Mesodermal cell (in vitro differentiated cells): ENCODE results near the gene PIP5K1C.

Source experiments
- H3K27ac ChIP-seq: 2 replicates; pipeline ENCODE4 v1.7.0; 2013; ENCODE audit warnings: mild to moderate bottlenecking, low read depth, low read length, moderate library complexity; ENCODE audit not compliant: severe bottlenecking
- H3K36me3 ChIP-seq: 2 replicates; pipeline ENCODE4 v1.7.1; 2013; ENCODE audit warnings: mild to moderate bottlenecking, low read length, moderate library complexity; ENCODE audit not compliant: control insufficient read depth, insufficient read depth
- H3K4me1 ChIP-seq: one replicate; pipeline ENCODE4 v1.7.1; 2013; ENCODE audit warnings: mild to moderate bottlenecking, low read length; ENCODE audit not compliant: insufficient read depth, control insufficient read depth, poor library complexity, severe bottlenecking
- H3K4me3 ChIP-seq: 2 replicates; pipeline ENCODE4 v1.7.0; 2013; ENCODE audit warnings: low read length, control low read depth, mild to moderate bottlenecking; ENCODE audit not compliant: insufficient read depth, poor library complexity, severe bottlenecking; ENCODE audit errors: extremely low read depth
- H3K9me3 ChIP-seq: 2 replicates; pipeline ENCODE4 v1.7.1; 2013; ENCODE audit warnings: mild to moderate bottlenecking, low read length, moderate library complexity; ENCODE audit not compliant: control insufficient read depth
- WGBS, 2 experiments: methylation state at CpG; one replicate each; pipeline ENCODE4 v1.1.5; 2013; ENCODE audit warnings: missing lambda C conversion rate in 2 of 2; ENCODE audit not compliant: insufficient coverage in 2 of 2; 5-methylcytosine and 5-hydroxymethylcytosine counted together

The PIP5K1C gene

DNA sequence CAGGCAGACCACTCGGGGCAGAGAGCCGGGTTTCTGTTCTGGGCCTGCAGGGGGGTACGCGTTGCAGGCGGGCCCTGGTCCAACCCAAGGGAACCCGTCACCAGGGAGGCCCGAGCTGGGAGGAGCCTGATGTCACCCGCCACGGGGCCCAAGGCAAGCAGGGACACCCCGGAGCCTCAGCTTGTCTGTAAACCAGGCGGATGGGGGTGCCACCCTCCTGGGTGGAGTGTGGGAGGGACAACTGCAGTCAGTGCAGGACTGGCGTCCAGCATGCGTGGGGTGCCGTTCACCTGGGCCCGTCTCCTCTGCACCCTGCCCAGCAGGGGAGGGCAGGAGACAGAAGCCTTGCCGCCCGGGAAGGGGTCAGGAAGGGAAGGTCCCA, 80.6 kb downstream of the PIP5K1C start:
- Histone ChIP-seq H3K27ac (no peak overlapping the region), H3K9me3 (no peaks in the 10 kb centered on the region), H3K4me1 (peaks cover 2% of the 10 kb centered on the region), H3K36me3 (peaks cover 35% of the 10 kb centered on the region), H3K4me3 (no peak overlapping the region)
- WGBS, 2 experiments, result 94 to 97% methylated on average over 16 to 17 of the region's 17 CpGs

- Histone ChIP-seq H3K4me3 (no peak overlapping the region), H3K36me3 (peaks cover 35% of the 10 kb centered on the region), H3K9me3 (no peaks in the 10 kb centered on the region), H3K27ac (no peak overlapping the region), H3K4me1 (peaks cover 2% of the 10 kb centered on the region)
- 93 to 96% methylated on average over 21 to 28 of the region's 31 CpGs for WGBS, 2 experiments
These were observed 81.2 kb downstream of the PIP5K1C start for GRCh38 chr19:3618811-3619630.

GRCh38 chr19:3618144-3618810, 82.0 kb downstream of the PIP5K1C start:
- Histone ChIP-seq H3K9me3 (no peaks in the 10 kb centered on the region), H3K27ac (no peak overlapping the region)
- 77 to 82% methylated on average over 26 to 30 of the region's 31 CpGs for WGBS, 2 experiments

DNA sequence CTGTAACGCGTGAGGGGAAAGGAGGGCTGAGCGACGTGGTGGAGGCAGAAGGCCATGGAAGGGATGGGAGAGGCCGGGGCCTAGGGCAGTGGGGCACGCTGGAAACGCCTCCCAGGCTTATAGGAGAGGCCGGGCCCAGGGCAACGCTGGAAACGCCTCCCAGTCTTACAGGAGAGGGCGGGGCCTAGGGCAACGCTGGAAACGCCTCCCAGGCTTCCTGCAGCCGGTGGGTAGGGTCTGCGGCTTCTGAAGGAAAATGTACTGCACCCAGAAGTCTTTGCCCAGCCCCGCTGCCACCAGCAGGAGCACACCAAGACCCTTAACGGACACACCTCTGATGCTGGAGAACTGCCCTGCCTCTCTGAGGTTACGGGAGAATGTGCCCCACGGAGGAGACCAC, 82.8 kb downstream of the PIP5K1C start:
- 78 to 85% methylated on average over 18 to 19 of the region's 19 CpGs for WGBS, 2 experiments
- H3K27ac ChIP-seq, result no peak overlapping the region
- H3K4me1 ChIP-seq, result peaks cover 2% of the 10 kb centered on the region
- peaks cover 38% of the 10 kb centered on the region for H3K36me3 ChIP-seq
- no peak overlapping the region for H3K4me3 ChIP-seq
- H3K9me3 ChIP-seq, result no peaks in the 10 kb centered on the region

More at GRCh38 chr19:3618144-3618810, 82.0 kb downstream of the PIP5K1C start:
- peaks cover 35% of the 10 kb centered on the region for H3K36me3 ChIP-seq
- no peak overlapping the region for H3K4me3 ChIP-seq
- peaks cover 2% of the 10 kb centered on the region for H3K4me1 ChIP-seq

- H3K4me1 ChIP-seq, result peaks cover 2% of the 10 kb centered on the region
- WGBS, 2 experiments, result 96 to 98% methylated on average over 24 to 26 of the region's 26 CpGs
- no peak overlapping the region for H3K27ac ChIP-seq
- H3K9me3 ChIP-seq, result no peaks in the 10 kb centered on the region
- peaks cover 40% of the 10 kb centered on the region for H3K36me3 ChIP-seq
- no peak overlapping the region for H3K4me3 ChIP-seq
These were observed 84.6 kb downstream of the PIP5K1C start for GRCh38 chr19:3615524-3616135.

DNA sequence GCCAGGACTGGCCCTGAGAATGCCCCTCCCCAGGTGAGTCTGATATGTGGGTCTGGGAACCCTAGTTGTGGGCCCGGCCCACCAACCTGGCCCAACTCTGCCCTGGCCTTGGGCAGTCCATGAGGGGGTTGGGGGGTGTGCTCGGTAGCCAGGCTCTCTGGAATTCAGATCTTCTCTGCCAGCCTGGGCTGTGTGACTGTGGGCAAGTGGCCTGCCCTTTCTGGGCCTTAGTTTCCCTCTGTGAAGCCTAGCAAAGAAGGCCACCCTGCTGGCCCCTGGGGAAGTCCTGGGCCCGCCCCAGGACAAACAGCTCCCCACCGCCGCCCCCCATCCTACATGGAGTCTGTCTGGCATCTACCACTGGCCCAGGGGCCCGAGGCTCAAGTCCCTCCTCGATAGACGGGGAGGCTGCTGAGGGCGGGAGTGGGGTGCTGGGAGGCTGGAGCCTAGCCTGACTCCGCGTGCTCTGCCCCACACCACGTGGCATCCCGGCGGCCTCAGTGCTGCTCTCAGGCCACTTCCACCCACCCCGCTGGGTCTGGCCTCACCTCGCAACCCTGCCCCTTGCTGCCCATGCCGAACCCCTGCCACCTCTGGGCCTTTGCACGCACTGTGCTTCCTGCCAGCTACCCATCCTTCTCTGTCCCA, 85.3 kb downstream of the PIP5K1C start:
- peaks cover 2% of the 10 kb centered on the region for H3K4me1 ChIP-seq
- no peaks in the 10 kb centered on the region for H3K9me3 ChIP-seq
- no peak overlapping the region for H3K4me3 ChIP-seq
- 89 to 95% methylated on average over 10 to 16 of the region's 18 CpGs for WGBS, 2 experiments
- peaks cover 42% of the 10 kb centered on the region for H3K36me3 ChIP-seq
- no peak overlapping the region for H3K27ac ChIP-seq

GRCh38 chr19:3613818-3614661, 86.2 kb downstream of the PIP5K1C start:
- Histone ChIP-seq H3K36me3 (peaks cover 43% of the 10 kb centered on the region), H3K4me3 (no peak overlapping the region), H3K27ac (no peak overlapping the region), H3K9me3 (no peaks in the 10 kb centered on the region), H3K4me1 (peaks cover 4% of the 10 kb centered on the region)
- 92 to 95% methylated on average over 33 to 35 of the region's 39 CpGs for WGBS, 2 experiments

GRCh38 chr19:3612901-3613741, 87.1 kb downstream of the PIP5K1C start:
- Histone ChIP-seq H3K4me1 (peaks cover 12% of the 10 kb centered on the region), H3K27ac (no peak overlapping the region), H3K36me3 (peaks cover 43% of the 10 kb centered on the region), H3K4me3 (no peak overlapping the region), H3K9me3 (no peaks in the 10 kb centered on the region)
- 90 to 91% methylated on average over 67 to 78 of the region's 79 CpGs for WGBS, 2 experiments

GRCh38 chr19:3612330-3612729, 87.9 kb downstream of the PIP5K1C start:
- 97% methylated on average over 27 to 33 of the region's 33 CpGs for WGBS, 2 experiments
- no peak overlapping the region for H3K27ac ChIP-seq
- peaks cover 43% of the 10 kb centered on the region for H3K36me3 ChIP-seq
- H3K4me1 ChIP-seq, result peaks cover 17% of the 10 kb centered on the region
- H3K9me3 ChIP-seq, result no peaks in the 10 kb centered on the region
- H3K4me3 ChIP-seq, result no peak overlapping the region
